ENCODE results near the gene ATXN2L. TPM values are rescaled to one million over a fixed set of nuclear protein-coding genes. Genes with fewer than 3 reads are reported as not detected.
A peak's percentile ranks its signal among the peaks of the same experiment; 100 is the strongest.
"Not testable (repeated sequence)": the region's sequence is repeated elsewhere in the genome, so short reads cannot be mapped to it uniquely, and the experiment has no call there.

The ATXN2L gene
- total RNA-seq, 1 donor from 2014 or later: 43.9 TPM

GRCh38 chr16:28863929-28864793 is 41.4 kb downstream of the ATXN2L start:
- ATAC-seq (ENCODE audit: poor library complexity) (peak; percentile 4), DNase-seq (peak; percentile 58)
- intact Hi-C loops (cut with DNase I): loop anchor here (2.0 kb wide), 1 partner anchor 17 kb away; the partner anchor contains the start of gene TUFM

GRCh38 chr16:28865001-28865688 is 42.3 kb downstream of the ATXN2L start:
- no peak for DNase-seq
- intact Hi-C loops (cut with DNase I): no loop called here

GRCh38 chr16:28865722-28866453 is 43.1 kb downstream of the ATXN2L start:
- ATAC-seq (ENCODE audit: poor library complexity): no peak
- no peak for DNase-seq
- intact Hi-C loops (cut with DNase I): no loop called here

More at GRCh38 chr16:28865001-28865688, 42.3 kb downstream of the ATXN2L start:
- no peak for ATAC-seq (ENCODE audit: poor library complexity)

GRCh38 chr16:28866454-28866804 is 43.6 kb downstream of the ATXN2L start:
- ATAC-seq (ENCODE audit: poor library complexity) (no peak), DNase-seq (no peak)
- intact Hi-C loops (cut with DNase I): no loop called here

- intact Hi-C loops (cut with DNase I): no loop called here
- no peak for DNase-seq
- ATAC-seq (ENCODE audit: poor library complexity): no peak
Observed at GRCh38 chr16:28867241-28867640, 44.4 kb downstream of the ATXN2L start.

GRCh38 chr16:28867646-28868045 is 44.8 kb downstream of the ATXN2L start:
- DNase-seq; intact Hi-C loops (cut with DNase I); ATAC-seq (ENCODE audit: poor library complexity): not testable (repeated sequence)

GRCh38 chr16:28869201-28869600 is 46.4 kb downstream of the ATXN2L start:
- ATAC-seq (ENCODE audit: poor library complexity) (no peak), DNase-seq (no peak)
- intact Hi-C loops (cut with DNase I): no loop called here

GRCh38 chr16:28872952-28873351 is 50.2 kb downstream of the ATXN2L start:
- intact Hi-C loops (cut with DNase I): no loop called here
- DNase-seq (no peak), ATAC-seq (ENCODE audit: poor library complexity) (no peak)

- ATAC-seq (ENCODE audit: poor library complexity): peak; percentile 4
- intact Hi-C loops (cut with DNase I): no loop called here
- no peak for DNase-seq
Observed at GRCh38 chr16:28873543-28874201, 50.9 kb downstream of the ATXN2L start.

GRCh38 chr16:28874406-28874805 is 51.6 kb downstream of the ATXN2L start:
- DNase-seq (no peak), ATAC-seq (ENCODE audit: poor library complexity) (no peak)
- intact Hi-C loops (cut with DNase I): no loop called here

- no peak for DNase-seq
- intact Hi-C loops (cut with DNase I): no loop called here
- no peak for ATAC-seq (ENCODE audit: poor library complexity)
Observed at GRCh38 chr16:28875134-28876018, 52.6 kb downstream of the ATXN2L start.

- no peak for DNase-seq
- no peak for ATAC-seq (ENCODE audit: poor library complexity)
- intact Hi-C loops (cut with DNase I): no loop called here
Observed at GRCh38 chr16:28876019-28876659, 53.3 kb downstream of the ATXN2L start.

GRCh38 chr16:28876973-28877654 is 54.3 kb downstream of the ATXN2L start:
- DNase-seq (no peak), ATAC-seq (ENCODE audit: poor library complexity) (no peak)
- intact Hi-C loops (cut with DNase I): no loop called here

GRCh38 chr16:28877655-28878000 is 54.8 kb downstream of the ATXN2L start:
- DNase-seq (no peak), ATAC-seq (ENCODE audit: poor library complexity) (no peak)
- intact Hi-C loops (cut with DNase I): no loop called here

GRCh38 chr16:28878083-28878926 is 55.5 kb downstream of the ATXN2L start, which contains the start of gene ATP2A1:
Gene ATP2A1 (plus strand): TSS chr16:28878488. CDS start chr16:28878672, 184 bp downstream.
- DNase-seq (no peak), ATAC-seq (ENCODE audit: poor library complexity) (no peak)
- intact Hi-C loops (cut with DNase I): no loop called here

GRCh38 chr16:28879261-28879840 is 56.6 kb downstream of the ATXN2L start:
- intact Hi-C loops (cut with DNase I): no loop called here
- ATAC-seq (ENCODE audit: poor library complexity): peak; percentile 57
- no peak for DNase-seq

All from Right ventricle myocardium superior (tissue), 1 donor.